HEK293T (cell line): ENCODE measurements around the gene KIZ.

Experiments
- CTCF ChIA-PET: fragments of 350-600 bp; formaldehyde crosslinking; extraction: SDS; loops from one replicate; lab custom pipeline; 2021; ENCODE audit warnings: antibody characterized with exemption, inconsistent platforms; lab: Yijun Ruan, JAX
- POLR2A ChIA-PET: fragments of 350-600 bp; formaldehyde crosslinking; extraction: SDS; loops from one replicate; lab custom pipeline; 2020; ENCODE audit warnings: antibody characterized with exemption, inconsistent platforms; lab: Yijun Ruan, JAX
- DNase-seq: peaks from one replicate; pipeline ENCODE4 v3.0.0; 2012; ENCODE audit warnings: mixed read lengths; ENCODE audit errors: extremely low spot score
- ARNT ChIP-seq: fragments of 450-650 bp; IDR thresholded peaks from 2 replicates; pipeline ENCODE4 v1.6.1; 2017; ENCODE audit warnings: mild to moderate bottlenecking
- BHLHE40 ChIP-seq: fragments of 450-650 bp; IDR thresholded peaks from 2 replicates; pipeline ENCODE4 v1.6.1; 2016; ENCODE audit warnings: mild to moderate bottlenecking, moderate library complexity, borderline replicate concordance
- CTBP1 ChIP-seq: fragments of 450-650 bp; IDR thresholded peaks from 2 replicates; pipeline ENCODE4 v1.6.1; 2016; ENCODE audit warnings: borderline replicate concordance
- ELF4 ChIP-seq: fragments of 450-650 bp; IDR thresholded peaks from 2 replicates; pipeline ENCODE4 v1.6.1; 2017; ENCODE audit warnings: antibody characterized with exemption
- FOXA1 ChIP-seq: fragments of 450-650 bp; IDR thresholded peaks from 2 replicates; pipeline ENCODE4 v1.6.1; 2016; ENCODE audit warnings: mild to moderate bottlenecking
- FOXK2 ChIP-seq: fragments of 450-650 bp; IDR thresholded peaks from 2 replicates; pipeline ENCODE4 v1.6.1; 2016; ENCODE audit warnings: mild to moderate bottlenecking
- FOXM1 ChIP-seq: fragments of 450-650 bp; IDR thresholded peaks from 2 replicates; pipeline ENCODE4 v1.6.1; 2017; ENCODE audit warnings: mild to moderate bottlenecking, borderline replicate concordance
- HDGF ChIP-seq: fragments of 450-650 bp; IDR thresholded peaks from 2 replicates; pipeline ENCODE4 v1.6.1; 2017; ENCODE audit warnings: antibody characterized with exemption, borderline replicate concordance
- L3MBTL2 ChIP-seq: fragments of 450-650 bp; conservative IDR thresholded peaks from 2 replicates; pipeline ENCODE4 v1.6.1; 2016; ENCODE audit warnings: mild to moderate bottlenecking
- LEF1 ChIP-seq: fragments of 450-650 bp; IDR thresholded peaks from 2 replicates; pipeline ENCODE4 v1.6.1; 2017; ENCODE audit warnings: mild to moderate bottlenecking, borderline replicate concordance
- NFRKB ChIP-seq: fragments of 450-650 bp; IDR thresholded peaks from 2 replicates; pipeline ENCODE4 v1.6.1; 2016; ENCODE audit warnings: mild to moderate bottlenecking, moderate library complexity
- SP1 ChIP-seq: fragments of 450-650 bp; IDR thresholded peaks from 2 replicates; pipeline ENCODE4 v1.6.1; 2017
- SUZ12 ChIP-seq: fragments of 450-650 bp; IDR thresholded peaks from 2 replicates; pipeline ENCODE4 v1.6.1; 2016; ENCODE audit warnings: mild to moderate bottlenecking
- TARDBP ChIP-seq: fragments of 450-650 bp; IDR thresholded peaks from 2 replicates; pipeline ENCODE4 v1.6.1; 2016
- ZNF384 ChIP-seq: fragments of 450-650 bp; IDR thresholded peaks from 2 replicates; pipeline ENCODE4 v1.6.1; 2016
- TF ChIP-seq, protein P1 (sequence below): fragments of 450-650 bp; IDR thresholded peaks from 2 replicates; pipeline ENCODE4 v1.6.1; 2016

Gene KIZ

DNA sequence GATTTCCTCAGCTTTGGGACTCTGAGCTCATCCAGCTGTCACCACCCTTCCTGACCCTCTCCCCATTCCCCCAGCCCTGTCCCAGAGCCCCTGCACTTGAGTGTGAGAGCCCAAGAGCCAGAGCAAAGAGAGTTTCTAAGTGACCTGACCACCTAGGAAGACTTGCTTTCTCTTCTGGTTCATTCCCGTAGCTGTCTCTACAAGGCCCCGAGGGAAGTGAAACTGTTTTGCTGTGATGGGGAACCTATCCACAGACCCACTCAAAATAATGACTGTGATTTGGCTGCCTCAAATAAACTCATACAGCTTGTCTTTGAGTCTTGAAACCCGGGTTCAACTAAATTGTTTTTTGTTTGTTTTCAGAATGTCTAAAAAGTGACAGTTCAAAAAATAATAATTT lies 102.6 kb downstream of the KIZ start:
- no peak for TF ChIP-seq ELF4
- no peak for TF ChIP-seq LEF1
- TF ChIP-seq BHLHE40 = no peak
- no peak for TF ChIP-seq ARNT
- TF ChIP-seq HDGF = no peak
- no peak for TF ChIP-seq FOXK2
- TF ChIP-seq TARDBP = no peak
- TF ChIP-seq SP1 = no peak
- TF ChIP-seq NFRKB = no peak
- TF ChIP-seq CTBP1 = no peak
- TF ChIP-seq, protein P1, sequence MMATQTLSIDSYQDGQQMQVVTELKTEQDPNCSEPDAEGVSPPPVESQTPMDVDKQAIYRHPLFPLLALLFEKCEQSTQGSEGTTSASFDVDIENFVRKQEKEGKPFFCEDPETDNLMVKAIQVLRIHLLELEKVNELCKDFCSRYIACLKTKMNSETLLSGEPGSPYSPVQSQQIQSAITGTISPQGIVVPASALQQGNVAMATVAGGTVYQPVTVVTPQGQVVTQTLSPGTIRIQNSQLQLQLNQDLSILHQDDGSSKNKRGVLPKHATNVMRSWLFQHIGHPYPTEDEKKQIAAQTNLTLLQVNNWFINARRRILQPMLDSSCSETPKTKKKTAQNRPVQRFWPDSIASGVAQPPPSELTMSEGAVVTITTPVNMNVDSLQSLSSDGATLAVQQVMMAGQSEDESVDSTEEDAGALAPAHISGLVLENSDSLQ = no peak
- TF ChIP-seq L3MBTL2 = no peak
- no peak for TF ChIP-seq SUZ12
- TF ChIP-seq FOXM1 = no peak
- no peak for TF ChIP-seq ZNF384
- TF ChIP-seq FOXA1 = no peak
- ChIA-PET POLR2A (no interaction called here), CTCF (no interaction called here)
- DNase-seq = no peak

DNA sequence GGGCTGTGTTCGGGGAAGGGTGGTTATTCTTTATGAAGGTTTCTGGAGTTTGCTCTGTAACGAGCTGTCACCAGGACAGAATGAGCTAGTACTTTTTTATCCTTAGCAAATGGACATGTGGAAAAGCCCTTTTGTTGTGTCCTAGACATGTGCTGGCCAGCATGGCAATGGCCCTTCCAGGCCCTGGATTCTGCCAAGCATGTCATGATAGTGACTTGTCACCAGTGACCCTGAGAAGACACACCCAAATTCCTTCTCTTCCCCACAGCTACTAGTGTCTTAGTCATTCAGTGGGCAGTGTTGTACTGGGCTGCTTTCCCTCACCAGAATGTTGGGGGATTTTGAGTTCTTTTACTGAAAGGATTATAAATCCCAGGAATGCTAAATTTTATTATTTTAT lies 103.3 kb downstream of the KIZ start:
- POLR2A ChIA-PET = no interaction called here
- CTCF ChIA-PET = no interaction called here

DNA sequence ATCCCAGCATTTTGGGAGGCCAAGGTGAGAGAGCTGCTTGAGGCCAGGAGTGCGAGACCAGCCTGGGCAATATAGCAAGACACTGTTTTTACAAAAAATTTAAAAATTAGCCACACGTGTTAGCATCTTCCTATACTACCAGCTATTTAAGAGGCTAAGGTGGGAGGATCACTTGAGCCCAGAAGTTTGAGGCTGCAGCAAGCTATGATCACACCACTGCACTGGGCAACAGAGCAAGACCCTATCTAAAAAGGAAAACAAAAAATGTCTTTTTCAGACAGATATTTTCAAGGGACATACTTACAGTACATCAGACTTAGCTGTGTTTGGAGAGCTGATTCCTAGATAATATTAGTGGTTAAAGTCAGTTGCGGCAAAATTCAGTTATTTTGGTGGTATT lies 104.3 kb downstream of the KIZ start:
- no peak for DNase-seq
- CTCF ChIA-PET = no interaction called here
- no peak for TF ChIP-seq ARNT
- TF ChIP-seq ZNF384 = no peak
- TF ChIP-seq FOXK2 = no peak
- POLR2A ChIA-PET = no interaction called here

More for the DNA sequence above, 103.3 kb downstream of the KIZ start:
- no peak for DNase-seq
- no peak for TF ChIP-seq FOXM1
- no peak for TF ChIP-seq NFRKB
- no peak for TF ChIP-seq FOXK2
- TF ChIP-seq FOXA1 = no peak
- no peak for TF ChIP-seq CTBP1
- TF ChIP-seq HDGF = no peak
- TF ChIP-seq, protein P1 = no peak

GRCh38 chr20:21230686-21231085 lies 104.8 kb downstream of the KIZ start:
- TF ChIP-seq CTBP1 = no peak
- TF ChIP-seq TARDBP = no peak
- TF ChIP-seq, protein P1 = no peak
- ChIA-PET POLR2A (no interaction called here), CTCF (no interaction called here)
- DNase-seq = no peak

DNA sequence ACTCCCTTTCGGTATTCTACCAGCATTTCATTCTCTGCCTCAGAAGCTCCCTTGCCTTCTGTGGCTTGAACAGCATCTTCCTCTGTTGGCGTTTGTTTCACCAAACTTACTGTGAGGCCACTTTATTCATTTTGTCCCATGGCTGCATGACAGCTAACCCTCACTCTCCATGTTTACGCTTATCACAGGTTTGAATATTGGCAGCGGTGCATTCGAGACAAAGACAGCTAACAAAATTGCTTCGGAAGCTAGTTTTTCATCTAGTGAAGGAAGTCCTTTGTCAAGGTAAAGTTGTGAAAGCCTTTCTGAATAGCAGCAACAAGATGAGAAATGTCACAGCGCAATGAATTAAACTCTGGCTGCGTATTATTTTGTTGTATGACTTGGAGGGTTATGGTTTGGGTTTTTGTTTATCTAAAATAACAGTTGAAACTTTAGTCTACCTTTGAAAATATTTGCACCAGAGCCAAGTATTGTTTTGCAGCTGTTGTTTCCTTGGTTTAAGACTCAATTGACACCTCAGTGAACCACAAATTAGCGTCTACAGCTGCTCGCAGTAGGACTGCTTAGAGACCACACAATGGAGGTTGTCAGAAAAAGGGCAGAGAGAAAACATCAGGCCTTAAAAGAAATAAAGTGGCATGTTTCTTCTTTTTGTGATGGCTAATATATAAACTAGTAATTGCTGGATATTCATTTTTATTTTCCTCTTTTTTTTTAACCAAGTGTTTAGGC lies 106.8 kb downstream of the KIZ start:
- DNase-seq = no peak
- ChIA-PET POLR2A (no interaction called here), CTCF (no interaction called here)
- no peak for TF ChIP-seq L3MBTL2

- ChIA-PET POLR2A (interaction anchor here (0.6 to 1.4 kb wide), 2 partner anchors 108 to 265 kb away, joined by 3 to 6 read pairs; partner anchors contain the start of gene KIZ), CTCF (interaction anchor here (0.7 to 3.4 kb wide), 4 partner anchors 270 to 380 kb away, joined by 9 to 28 read pairs (median 18); no protein-coding TSS in a partner anchor)
- no peak for DNase-seq
- no peak for TF ChIP-seq LEF1
- TF ChIP-seq BHLHE40 = no peak
- TF ChIP-seq, protein P1 = no peak
- TF ChIP-seq SP1 = no peak
- TF ChIP-seq L3MBTL2 = no peak
- TF ChIP-seq CTBP1 = no peak
- no peak for TF ChIP-seq FOXA1
- TF ChIP-seq FOXK2 = no peak
- no peak for TF ChIP-seq ARNT
- no peak for TF ChIP-seq TARDBP
These were observed 108.4 kb downstream of the KIZ start for GRCh38 chr20:21234324-21234723.
